ENCODE measurements around the gene GXYLT1. TPM values are rescaled to one million over a fixed set of nuclear protein-coding genes. Genes with fewer than 3 reads are reported as not detected.

GXYLT1 gene
- total and polyA plus RNA-seq, 11 donors, result 1.4 to 8.3 (median 4.8) TPM

GRCh38 chr12:42039577-42039976, 105.1 kb downstream of the GXYLT1 start:
- DNase-seq (no peak), ATAC-seq (no peak)
- Histone ChIP-seq H3K4me3 (no peak overlapping the region), H3K4me1 (no peaks in the 10 kb centered on the region), H3K27ac (no peak overlapping the region), H3K36me3 (no peaks in the 10 kb centered on the region), H3K27me3 (no peaks in the 10 kb centered on the region), H3K9me3 (peaks cover 0 to 22% (median 2%) of the 10 kb centered on the region in 12 donors)
- TF ChIP-seq CTCF (IDR thresholded peaks at IDR 0.05) (no peak), POLR2A (IDR thresholded peaks at IDR 0.05) (no peak)
- intact Hi-C loops (cut with DNase I), result no loop called here

GRCh38 chr12:42039176-42039575, 105.5 kb downstream of the GXYLT1 start:
- H3K4me3 ChIP-seq, result no peak overlapping the region
- TF ChIP-seq POLR2A (IDR thresholded peaks at IDR 0.05) (no peak), CTCF (IDR thresholded peaks at IDR 0.05) (no peak)
- no peaks in the 10 kb centered on the region for H3K27me3 ChIP-seq
- peaks cover 0 to 22% (median 2%) of the 10 kb centered on the region in 12 donors for H3K9me3 ChIP-seq
- intact Hi-C loops (cut with DNase I), result no loop called here
- H3K27ac ChIP-seq, result no peak overlapping the region
- no peak for ATAC-seq
- no peaks in the 10 kb centered on the region for H3K36me3 ChIP-seq
- no peak for DNase-seq
- no peaks in the 10 kb centered on the region for H3K4me1 ChIP-seq
- 75 to 88% (median 78%) methylated on average over 5 of the region's 5 CpGs for WGBS, 4 donors

- Histone ChIP-seq H3K4me1 (no peaks in the 10 kb centered on the region), H3K36me3 (no peaks in the 10 kb centered on the region), H3K27me3 (no peaks in the 10 kb centered on the region), H3K4me3 (no peak overlapping the region), H3K9me3 (peaks cover 0 to 10% (median 2%) of the 10 kb centered on the region in 12 donors), H3K27ac (no peak overlapping the region)
- 48 to 52% (median 50%) methylated on average over 4 of the region's 4 CpGs for WGBS, 4 donors
- ATAC-seq (no peak), DNase-seq (no peak)
- intact Hi-C loops (cut with DNase I), result no loop called here
- TF ChIP-seq POLR2A (IDR thresholded peaks at IDR 0.05), result no peak
- TF ChIP-seq CTCF (IDR thresholded peaks at IDR 0.05), result no peak
Observed at GRCh38 chr12:42031847-42032564, 112.7 kb downstream of the GXYLT1 start.

Other genes with a start within 250 kb of the GXYLT1 start
- gene YAF2, start 93.4 kb upstream of the GXYLT1 start, total RNA-seq, result 100 to 1,000 TPM in 1 of 9 donors, 10 to 100 TPM in 8; 31.5 to 125 (median 78.2) TPM
- 10 to 100 TPM; 39.5 to 41.6 TPM for gene YAF2, start 93.4 kb upstream of the GXYLT1 start, polyA plus RNA-seq
- 10 to 100 TPM; 30.8 to 69.0 (median 56.2) TPM for gene ZCRB1, start 181.2 kb upstream of the GXYLT1 start, total RNA-seq
- gene ZCRB1, start 181.2 kb upstream of the GXYLT1 start, polyA plus RNA-seq, result 10 to 100 TPM; 28.1 to 41.2 TPM
- gene PPHLN1, start 181.3 kb upstream of the GXYLT1 start, total RNA-seq, result 10 to 100 TPM; 25.5 to 41.1 (median 35.6) TPM
- gene PPHLN1, start 181.3 kb upstream of the GXYLT1 start, polyA plus RNA-seq, result 10 to 100 TPM; 21.4 to 35.6 TPM

All from heart left ventricle (tissue), 16 donors.